Adrenal gland (tissue), 12 donors: ENCODE data around the gene NIPAL3. TPM values are rescaled to one million over a fixed set of nuclear protein-coding genes. Genes with fewer than 3 reads are reported as not detected.

ENCODE experiments used
- DNase-seq, 7 donors: peaks; one replicate each; pipeline ENCODE4 v3.0.0-alpha.2; 2019 to 2020
- H3K27ac ChIP-seq, 5 donors: fragments of 200-600 bp; sonication (generic) in 4 of 5; 1 replicate in 3 of 5; 2 replicates in 2 of 5; pipeline versions ENCODE4 v1.5.1 to v1.8.0; 2016 to 2020; ENCODE audit warnings: mild to moderate bottlenecking in 1 of 5
- H3K27me3 ChIP-seq: fragments of 200-600 bp; 2 replicates; pipeline ENCODE4 v1.8.0; 2021
- H3K36me3 ChIP-seq, 2 donors: fragments of 200-600 bp; replicated peaks in 1 of 2; 1 replicate in 1 of 2; 2 replicates in 1 of 2; pipeline versions ENCODE4 v1.5.1 to v1.8.0; 2018 to 2022
- H3K4me1 ChIP-seq, 2 donors: fragments of 200-600 bp; replicated peaks in 1 of 2; 1 replicate in 1 of 2; 2 replicates in 1 of 2; pipeline versions ENCODE4 v1.5.1 to v1.8.0; 2018 to 2021
- H3K4me3 ChIP-seq, 4 donors: fragments of 200-600 bp; sonication (generic) in 3 of 4; one replicate each; pipeline ENCODE4 v1.5.1; 2016 to 2018
- H3K9me3 ChIP-seq, 3 donors: fragments of 200-600 bp; sonication (generic) in 1 of 3; replicated peaks in 1 of 3; 1 replicate in 2 of 3; 2 replicates in 1 of 3; pipeline versions ENCODE4 v1.5.1 to v1.8.0; 2016 to 2021
- CTCF ChIP-seq, 6 experiments: fragments of 450-650 bp in 4 of 6; fragments of 200-600 bp in 2 of 6; sonication (generic) in 1 of 6; IDR thresholded peaks; 1 replicate in 5 of 6; 2 replicates in 1 of 6; pipeline versions ENCODE4 v1.5.1 to v1.8.0; 2016 to 2021; ENCODE audit warnings: antibody characterized with exemption in 6 of 6, mild to moderate bottlenecking in 2 of 6, moderate library complexity in 1 of 6
- POLR2A ChIP-seq, 2 donors: fragments of 450-650 bp; IDR thresholded peaks; one replicate each; pipeline ENCODE4 v1.6.1; 2017; ENCODE audit warnings: antibody characterized with exemption in 2 of 2, mild to moderate bottlenecking in 2 of 2, moderate library complexity in 1 of 2
- WGBS, 4 donors: extraction: QIAGEN DNeasy Blood & Tissue Kit in 2 of 4; methylation state at CpG; one replicate each; pipeline versions ENCODE4 v1.1.5 to v1.1.7; 2013 to 2017; 5-methylcytosine and 5-hydroxymethylcytosine counted together
- intact Hi-C, 2 donors: fragments of 100-400 bp; cut with DNase I; formaldehyde crosslinking; loops; one replicate each; pipeline versions ENCODE4 v1.14.1 to v1.15.0; 2022 to 2023
- polyA plus RNA-seq, 3 donors: library from polyadenylated mRNA; stranded (reverse); fragments of 200-250 nt in 2 of 3; fragments of 350-450 nt in 1 of 3; fragmentation: Illumina TruSeq in 1 of 3; extraction: RNeasy Lipid Tissue Mini Kit (QIAGEN cat#74804) in 1 of 3; gene quantifications; one replicate each; pipeline ENCODE4 v1.2.3, GENCODE V29; 2013 to 2014
- total RNA-seq, 9 donors: library from RNA; depleted of rRNA in 4 of 9; stranded (reverse); fragments of >200 nt in 4 of 9; fragments of 120-200 nt in 1 of 9; fragmentation: NEBNext Ultra II Directional in 1 of 9; extraction: Animal tissue kit (Norgen Biotek cat#: 25700) in 1 of 9; gene quantifications; one replicate each; pipeline versions ENCODE4 v1.1.0 to v1.2.4, GENCODE V29; 2013 to 2023
- donor health status: healthy with polysubstance abuse.
- donor health status: Bipolar disorder and iron deficiency.
- donor health status: DM: yes; HTN: yes; CAD: no.
- donor health status: DM: no; HTN: no; CAD: no.
- donor health status: DM: no; HTN: no; CAD: no.
- donor health status: DM: yes; HTN: yes; CAD: no.

NIPAL3 gene
- total and polyA plus RNA-seq, 12 donors: 5.6 to 88.4 (median 28.0) TPM

GRCh38 chr1:24379733-24380315 lies 35.8 kb upstream of the NIPAL3 start:
- H3K27me3 ChIP-seq: no peaks in the 10 kb centered on the region
- intact Hi-C loops: loop anchor here in 1 of 2 donors (10.0 kb wide), 1 partner anchor 305 kb away; no protein-coding TSS in a partner anchor

GRCh38 chr1:24380508-24380907 lies 35.1 kb upstream of the NIPAL3 start:
- Histone ChIP-seq H3K4me1 (no peaks in the 10 kb centered on the region), H3K9me3 (no peaks in the 10 kb centered on the region), H3K36me3 (peaks cover 0 to 4% of the 10 kb centered on the region in 2 donors), H3K4me3 (no peak overlapping the region), H3K27me3 (no peaks in the 10 kb centered on the region), H3K27ac (no peak overlapping the region)
- DNase-seq: no peak
- intact Hi-C loops: loop anchor here in 1 of 2 donors (10.0 kb wide), 1 partner anchor 306 kb away; no protein-coding TSS in a partner anchor
- 87 to 93% (median 90%) methylated on average over 5 of the region's 5 CpGs for WGBS, 4 donors
- TF ChIP-seq POLR2A (IDR thresholded peaks at IDR 0.05) (no peak), CTCF (IDR thresholded peaks at IDR 0.05) (no peak)

More at GRCh38 chr1:24379733-24380315, 35.8 kb upstream of the NIPAL3 start:
- H3K4me1 ChIP-seq: no peaks in the 10 kb centered on the region
- no peak overlapping the region for H3K27ac ChIP-seq
- no peak overlapping the region for H3K4me3 ChIP-seq
- no peak for TF ChIP-seq CTCF (IDR thresholded peaks at IDR 0.05)
- no peak for TF ChIP-seq POLR2A (IDR thresholded peaks at IDR 0.05)
- DNase-seq: no peak
- H3K36me3 ChIP-seq: peaks cover 0 to 4% of the 10 kb centered on the region in 2 donors
- no peaks in the 10 kb centered on the region for H3K9me3 ChIP-seq
- 89 to 94% (median 92%) methylated on average over 8 of the region's 8 CpGs for WGBS, 4 donors

GRCh38 chr1:24381256-24381655 lies 34.3 kb upstream of the NIPAL3 start:
- Histone ChIP-seq H3K4me3 (no peak overlapping the region), H3K9me3 (no peaks in the 10 kb centered on the region), H3K27me3 (no peaks in the 10 kb centered on the region), H3K4me1 (no peaks in the 10 kb centered on the region), H3K27ac (no peak overlapping the region), H3K36me3 (peaks cover 0 to 4% of the 10 kb centered on the region in 2 donors)
- TF ChIP-seq POLR2A (IDR thresholded peaks at IDR 0.05): no peak
- no peak for TF ChIP-seq CTCF (IDR thresholded peaks at IDR 0.05)
- DNase-seq: no peak
- intact Hi-C loops: loop anchor here in 1 of 2 donors (10.0 kb wide), 1 partner anchor 306 kb away; no protein-coding TSS in a partner anchor
- WGBS, 4 donors: 93 to 100% (median 98%) methylated on average over 2 of the region's 2 CpGs

GRCh38 chr1:24382165-24382577 lies 33.4 kb upstream of the NIPAL3 start:
- Histone ChIP-seq H3K4me1 (no peaks in the 10 kb centered on the region), H3K27me3 (no peaks in the 10 kb centered on the region), H3K9me3 (no peaks in the 10 kb centered on the region), H3K4me3 (no peak overlapping the region), H3K36me3 (peaks cover 0 to 4% of the 10 kb centered on the region in 2 donors), H3K27ac (no peak overlapping the region)
- WGBS, 4 donors: 89 to 97% (median 96%) methylated on average over 8 of the region's 8 CpGs
- intact Hi-C loops: loop anchor here in 1 of 2 donors (10.0 kb wide), 1 partner anchor 307 kb away; no protein-coding TSS in a partner anchor
- no peak for TF ChIP-seq POLR2A (IDR thresholded peaks at IDR 0.05)
- no peak for TF ChIP-seq CTCF (IDR thresholded peaks at IDR 0.05)
- no peak for DNase-seq
